GM12891 (cell line): ENCODE measurements around the gene MOB3B.

Source experiments
- DNase-seq: peaks from one replicate; pipeline ENCODE4 v3.0.0; 2011; ENCODE audit warnings: low spot score; ENCODE audit not compliant: insufficient read length
- FAIRE-seq: peaks from 2 replicates; lab custom pipeline; 2011; peaks lifted over from hg19 to GRCh38; lab: Jason Lieb, UNC
- PAX5 ChIP-seq: IDR thresholded peaks from 2 replicates; pipeline ENCODE4 v1.6.1; 2011; ENCODE audit warnings: low read length, moderate library complexity, mild to moderate bottlenecking; ENCODE audit not compliant: insufficient read depth, severe bottlenecking
- POLR2A ChIP-seq: IDR thresholded peaks from 2 replicates; pipeline ENCODE4 v1.6.1; 2011; ENCODE audit warnings: low read depth, low read length, control low read depth
- POLR2AphosphoS5 ChIP-seq: IDR thresholded peaks from 2 replicates; pipeline ENCODE4 v1.6.1; 2011; ENCODE audit warnings: low read depth, low read length, control low read depth
- POU2F2 ChIP-seq: IDR thresholded peaks from 2 replicates; pipeline ENCODE4 v1.6.1; 2011; ENCODE audit warnings: low read depth, mild to moderate bottlenecking, control low read depth, low read length, moderate library complexity
- SPI1 ChIP-seq: IDR thresholded peaks from 2 replicates; pipeline ENCODE4 v1.6.1; 2011; ENCODE audit warnings: low read depth, low read length, control low read depth
- TAF1 ChIP-seq: IDR thresholded peaks from 2 replicates; pipeline ENCODE4 v1.6.1; 2011; ENCODE audit warnings: low read depth, low read length, control low read depth

MOB3B gene

DNA sequence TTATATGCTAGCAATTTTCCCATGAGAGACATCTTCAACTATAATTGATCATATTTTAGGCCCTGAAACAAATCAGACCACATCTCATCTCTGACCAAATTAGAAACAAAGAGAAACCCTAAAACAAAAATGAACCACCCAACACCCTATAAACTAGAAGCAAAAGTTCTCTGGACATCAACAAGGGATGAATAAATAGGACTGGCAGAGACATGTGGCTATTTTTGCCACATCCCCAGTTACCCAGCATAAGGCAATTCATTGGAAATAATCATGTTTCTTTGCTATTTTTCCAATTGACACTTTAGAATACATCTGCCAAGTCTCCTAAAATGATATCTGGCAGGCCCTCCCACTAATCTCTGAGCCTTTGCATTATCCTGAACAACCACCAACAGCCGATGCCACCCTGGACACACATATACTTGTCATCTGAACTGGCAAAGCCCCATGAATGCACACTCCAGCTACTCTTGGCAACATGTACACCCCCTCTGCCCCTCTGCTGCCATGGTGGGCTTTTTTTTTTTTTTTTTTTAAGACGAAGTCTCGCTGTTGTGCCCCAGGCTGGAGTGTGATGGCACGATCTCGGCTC is 179.1 kb downstream of the MOB3B start:
- TF ChIP-seq POLR2AphosphoS5 = no peak
- TF ChIP-seq TAF1 = no peak
- no peak for TF ChIP-seq POLR2A
- no peak for TF ChIP-seq SPI1
- DNase-seq (no peak), FAIRE-seq (no peak)

DNA sequence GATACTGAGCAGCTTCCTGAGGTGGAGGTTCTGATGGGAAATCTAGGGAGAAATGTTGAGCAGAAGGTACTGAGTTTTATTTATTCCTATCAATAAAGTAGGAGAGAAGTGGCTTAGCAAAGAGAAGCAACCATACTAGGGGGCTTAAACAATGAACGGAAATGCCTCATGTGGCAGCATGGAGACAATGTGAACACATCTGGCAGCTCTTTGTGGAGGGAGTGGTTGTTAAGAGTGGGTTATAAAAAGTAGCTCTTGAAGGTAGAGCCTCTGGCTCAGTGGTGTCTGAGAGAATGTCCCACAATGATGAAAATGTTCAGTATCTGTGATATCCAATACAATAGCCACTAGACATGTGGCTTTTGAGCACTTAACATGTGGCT is 179.9 kb downstream of the MOB3B start:
- FAIRE-seq (no peak), DNase-seq (no peak)
- TF ChIP-seq SPI1 = no peak
- no peak for TF ChIP-seq POLR2AphosphoS5
- no peak for TF ChIP-seq POU2F2
- no peak for TF ChIP-seq POLR2A
- no peak for TF ChIP-seq PAX5
- no peak for TF ChIP-seq TAF1

DNA sequence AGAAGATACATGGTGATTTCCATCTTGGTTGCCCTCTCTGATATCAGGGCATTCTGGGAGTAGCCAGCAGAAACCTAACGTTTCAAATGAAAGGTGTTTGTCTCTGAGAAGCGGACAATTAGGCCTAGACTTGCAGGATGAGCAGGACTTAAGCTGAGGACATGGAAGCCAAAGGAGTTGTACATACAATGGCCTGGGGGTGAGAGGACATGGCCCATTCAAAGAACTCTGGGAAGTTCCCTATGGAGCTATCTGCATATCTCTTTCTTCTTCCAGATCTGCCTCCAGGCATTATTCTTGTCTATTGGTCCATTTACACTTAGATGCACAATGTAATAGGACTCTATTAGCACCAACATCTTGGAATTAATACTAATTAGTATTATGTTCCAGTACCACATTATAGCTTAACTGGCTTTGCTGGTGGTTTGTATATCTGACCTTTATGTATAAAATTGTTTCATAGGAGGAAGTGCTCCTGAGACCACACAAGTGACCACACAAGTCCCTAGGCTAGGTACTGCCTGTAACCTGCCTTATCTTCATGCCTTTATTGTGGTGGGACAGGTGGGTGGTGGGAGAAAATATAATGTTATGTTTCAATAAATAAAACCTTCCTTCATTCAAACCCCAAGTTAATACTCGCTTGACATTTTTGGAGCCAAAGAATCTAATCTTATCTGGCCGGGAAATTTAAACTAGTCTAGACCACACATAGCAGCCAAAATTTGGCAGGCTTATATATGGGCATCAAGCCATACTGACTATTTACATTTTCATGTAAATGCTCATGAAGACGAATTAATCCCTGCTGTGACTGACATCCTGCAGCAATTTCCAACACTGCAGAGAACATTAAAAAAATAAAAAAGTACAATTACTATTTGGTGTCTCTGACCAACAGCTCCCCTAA is 180.6 kb downstream of the MOB3B start:
- FAIRE-seq = no peak

DNA sequence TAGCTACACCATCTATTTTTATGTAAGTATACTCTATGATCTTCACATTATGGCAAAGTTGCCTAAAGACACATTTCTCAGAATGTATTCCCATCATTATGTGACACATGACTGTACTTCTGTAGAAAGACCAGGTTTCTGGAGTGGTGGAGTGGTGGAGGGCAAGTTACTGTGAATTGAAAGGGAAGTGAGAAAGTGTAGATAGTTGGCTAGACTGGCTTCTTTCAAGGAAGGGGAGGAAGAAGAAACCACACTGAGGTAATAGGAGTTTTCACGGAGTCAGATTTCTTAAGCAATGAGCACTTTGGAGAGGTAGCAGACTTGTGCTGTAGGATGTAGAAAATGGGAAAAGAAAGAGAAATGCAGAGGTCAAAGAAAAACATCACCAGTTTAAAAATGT is 181.7 kb downstream of the MOB3B start:
- DNase-seq (no peak), FAIRE-seq (no peak)
- TF ChIP-seq SPI1 = peak; percentile 50; the same call in 1 of the 2 replicates
- TF ChIP-seq POLR2A = no peak

More for the DNA sequence above, 180.6 kb downstream of the MOB3B start:
- TF ChIP-seq TAF1 (no peak), SPI1 (peak; percentile 30), POU2F2 (no peak), POLR2AphosphoS5 (no peak)
- no peak for DNase-seq

DNA sequence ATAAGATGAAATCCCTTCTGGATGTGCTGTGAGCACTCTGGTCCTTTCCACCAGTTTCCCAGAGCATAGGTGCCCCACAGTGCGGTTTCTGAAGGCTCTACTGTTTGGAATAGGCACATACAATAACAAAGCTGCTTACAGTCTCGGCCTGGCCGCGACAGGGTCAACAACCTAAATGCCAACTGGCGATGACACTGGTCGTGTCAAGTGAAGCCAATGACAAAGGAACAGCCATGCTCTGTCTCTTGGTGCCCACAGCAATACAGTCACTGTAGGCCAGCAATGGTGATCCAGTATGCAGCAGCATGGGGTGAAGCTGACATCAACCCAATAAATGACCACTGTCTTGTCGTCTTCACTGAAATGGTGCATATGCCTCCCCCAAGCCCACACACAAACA is 184.8 kb downstream of the MOB3B start:
- no peak for TF ChIP-seq POU2F2
- no peak for FAIRE-seq
- DNase-seq = no peak

DNA sequence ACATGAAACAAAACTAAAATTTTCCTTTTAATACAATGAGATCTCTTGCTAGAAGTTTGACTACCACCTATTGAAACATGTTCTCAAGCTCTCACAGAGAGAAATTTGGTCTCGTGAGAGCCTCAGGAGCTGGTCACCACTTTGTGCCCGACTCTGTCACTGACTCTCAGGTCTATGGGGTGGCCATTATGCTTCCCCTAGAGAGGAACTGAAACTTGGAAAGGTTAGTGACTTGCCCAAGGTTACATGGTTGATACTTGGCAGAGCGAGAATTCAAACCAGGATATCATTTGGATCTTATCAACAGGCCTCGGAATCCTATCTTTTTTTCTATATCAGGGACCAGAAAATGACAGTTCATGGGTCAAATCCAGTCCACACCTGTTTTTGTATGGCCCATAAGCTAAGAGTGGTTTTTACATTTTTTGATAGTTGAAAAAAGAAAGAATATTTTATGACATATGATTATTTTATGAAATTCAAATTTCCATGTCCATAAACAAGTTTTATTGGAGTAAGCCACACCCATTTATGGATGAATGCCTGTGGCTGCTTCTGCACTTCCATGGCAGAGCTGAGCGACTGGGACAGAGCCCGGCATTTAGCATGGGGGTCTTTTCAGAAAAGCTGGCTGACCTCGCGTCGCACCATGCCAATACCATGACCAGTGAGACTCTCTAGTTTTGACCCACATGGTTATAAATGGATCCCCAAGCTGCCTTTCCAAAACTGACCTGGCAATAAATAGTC is 187.9 kb downstream of the MOB3B start:
- DNase-seq (no peak), FAIRE-seq (no peak)

DNA sequence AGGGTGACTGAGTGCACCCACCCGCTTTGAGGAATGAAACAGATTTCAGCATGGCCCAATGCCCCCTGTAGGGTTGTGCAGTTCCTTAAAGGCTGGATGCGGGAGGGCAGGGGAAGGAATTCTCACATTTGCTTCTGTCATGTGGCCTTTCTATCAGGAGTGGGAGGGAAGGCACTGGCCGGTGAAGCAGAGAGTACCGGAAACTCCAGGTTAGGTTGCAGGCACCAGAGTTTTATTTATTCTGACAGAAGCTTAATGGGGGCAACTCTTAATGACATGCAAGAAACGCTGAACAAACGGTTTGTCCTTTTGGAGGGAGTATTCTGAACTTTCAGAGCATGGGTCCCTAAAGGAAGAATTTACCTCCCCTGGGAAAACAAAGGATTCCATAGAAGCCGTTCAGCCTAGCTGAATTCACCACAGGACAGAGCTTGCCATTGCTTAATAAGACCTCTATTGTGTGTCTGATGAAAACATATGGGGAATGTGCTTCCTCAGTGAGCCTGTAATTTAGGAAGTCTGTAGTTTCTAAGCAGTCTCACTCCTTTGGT is 188.6 kb downstream of the MOB3B start:
- DNase-seq (no peak), FAIRE-seq (no peak)
- TF ChIP-seq TAF1 (no peak), POLR2A (no peak), PAX5 (no peak), POLR2AphosphoS5 (no peak), POU2F2 (no peak), SPI1 (no peak)

More for the DNA sequence above, 187.9 kb downstream of the MOB3B start:
- TF ChIP-seq POLR2AphosphoS5 (no peak), SPI1 (peak; percentile 80)

DNA sequence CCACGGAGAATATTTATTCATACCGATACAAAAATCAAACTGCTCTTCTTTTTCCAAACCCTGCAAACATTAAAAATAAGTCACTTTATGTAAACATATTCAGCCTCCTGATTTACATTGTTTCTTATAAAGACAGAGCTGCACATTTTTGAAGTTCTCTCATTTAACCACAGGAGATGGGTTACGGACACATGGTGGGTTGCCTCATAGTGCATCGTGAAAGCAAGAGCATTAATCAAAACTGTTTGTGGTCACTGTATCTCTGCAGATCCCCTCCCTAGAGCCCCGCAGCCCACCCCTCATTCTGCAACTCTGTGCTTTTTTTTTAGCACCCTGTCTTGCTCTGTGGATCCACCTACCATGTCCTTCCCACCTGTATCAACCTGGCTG is 189.3 kb downstream of the MOB3B start:
- FAIRE-seq = no peak
- TF ChIP-seq POLR2A = no peak
- no peak for TF ChIP-seq POU2F2
- TF ChIP-seq POLR2AphosphoS5 = no peak
- no peak for TF ChIP-seq TAF1
- no peak for TF ChIP-seq PAX5
- no peak for TF ChIP-seq SPI1
- DNase-seq = no peak

DNA sequence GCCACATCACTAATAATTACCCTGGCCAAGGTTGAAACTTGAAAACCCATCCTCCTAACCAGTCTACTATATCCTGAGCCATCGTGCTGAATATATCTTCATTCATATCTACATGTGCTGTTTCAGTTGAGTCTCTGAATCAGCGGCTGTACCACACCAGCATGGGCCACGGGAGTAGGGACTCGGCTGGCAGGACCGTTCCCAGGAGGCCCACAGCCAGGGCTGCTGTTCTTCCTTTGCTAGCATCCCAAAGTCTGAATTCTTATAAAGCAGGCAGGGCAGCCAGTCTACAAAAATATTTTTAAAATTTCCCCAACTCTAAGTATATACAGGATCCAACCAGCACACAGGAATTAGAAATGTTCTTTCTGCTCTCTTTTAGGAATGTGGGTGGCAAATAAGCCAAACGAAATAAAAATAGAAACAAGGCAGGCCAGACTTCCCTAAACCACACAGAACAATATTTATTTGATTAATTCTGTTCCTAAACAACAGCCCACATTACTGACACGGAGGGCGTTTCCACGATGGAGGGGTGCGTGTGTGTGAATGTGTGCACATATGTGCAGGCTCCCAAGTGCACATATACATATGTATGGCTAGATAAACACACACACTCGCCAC is 189.8 kb downstream of the MOB3B start:
- no peak for TF ChIP-seq POLR2A
- TF ChIP-seq POLR2AphosphoS5 = no peak
- no peak for TF ChIP-seq TAF1
- TF ChIP-seq SPI1 = no peak
- TF ChIP-seq PAX5 = no peak
- TF ChIP-seq POU2F2 = no peak
- DNase-seq = no peak
- no peak for FAIRE-seq

DNA sequence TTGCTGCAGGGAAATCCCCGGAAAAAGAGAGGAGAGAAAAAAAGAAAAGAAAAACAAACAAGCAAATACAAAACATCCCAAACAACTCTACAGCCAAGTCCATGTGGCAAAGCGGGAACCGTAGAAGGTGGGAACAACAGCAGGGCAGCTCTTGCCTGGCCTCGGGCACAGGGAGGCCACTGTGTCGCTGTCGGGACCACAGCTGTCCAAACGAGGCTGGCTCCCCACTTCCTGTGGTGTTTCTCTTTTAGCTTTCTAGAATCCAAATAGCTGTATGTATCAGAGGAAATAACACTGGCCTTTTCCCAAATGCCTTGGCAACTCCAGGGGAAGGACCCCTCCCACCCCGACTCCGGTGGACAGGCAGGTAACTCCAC is 191.1 kb downstream of the MOB3B start:
- TF ChIP-seq POLR2AphosphoS5 = no peak
- TF ChIP-seq TAF1 = no peak
- no peak for TF ChIP-seq SPI1
- TF ChIP-seq PAX5 = no peak
- TF ChIP-seq POU2F2 = no peak
- no peak for TF ChIP-seq POLR2A
- FAIRE-seq (no peak), DNase-seq (no peak)
